IMR-90 (cell line): Measurements from ENCODE around the gene SCFD2. TPM values are rescaled to one million over a fixed set of nuclear protein-coding genes. Genes with fewer than 3 reads are reported as not detected.
A peak's percentile ranks its signal among the peaks of the same experiment; 100 is the strongest.

Experiments used
- ATAC-seq: fragments of 200-7000 bp; cut with Tn5 transposase; 2 replicates; pipeline ENCODE4 v1.9.1; 2020; ENCODE audit warnings: low read depth, mild to moderate bottlenecking, moderate library complexity
- BruUV-seq: library from RNA; stranded (reverse); fragments of 400-500 nt; replicated peaks from 2 replicates; lab custom pipeline; 2021; lab: Mats Ljungman, UMichigan
- CTCF ChIA-PET: fragments of 300-600 bp; formaldehyde crosslinking; extraction: SDS; loops from one replicate; lab custom pipeline; 2021; ENCODE audit warnings: antibody characterized with exemption; lab: Yijun Ruan, JAX
- POLR2A ChIA-PET: fragments of 300-600 bp; sonication (Branson Sonifier 250); formaldehyde crosslinking; loops from one replicate; lab custom pipeline; 2022; ENCODE audit warnings: antibody characterized with exemption; ENCODE audit not compliant: unreplicated experiment; lab: Charles Lee
- DNase-seq: peaks from one replicate; pipeline ENCODE4 v3.0.0; 2013
- H2AFZ ChIP-seq: replicated peaks from 2 replicates; pipeline ENCODE3; 2013; ENCODE audit warnings: low read length, mild to moderate bottlenecking; ENCODE audit not compliant: poor library complexity
- H2AK5ac ChIP-seq: 2 replicates; pipeline ENCODE4 v1.6.1; 2013; ENCODE audit warnings: low read depth, low read length, inconsistent platforms
- H2AK9ac ChIP-seq: replicated peaks from 2 replicates; pipeline ENCODE3; 2013; ENCODE audit warnings: mild to moderate bottlenecking, low read depth, low read length, moderate library complexity; ENCODE audit not compliant: poor library complexity
- H2BK120ac ChIP-seq: 2 replicates; pipeline ENCODE4 v1.6.1; 2013; ENCODE audit warnings: low read depth, low read length, inconsistent platforms
- H2BK15ac ChIP-seq: 3 replicates; pipeline ENCODE4 v1.6.1; 2013; ENCODE audit warnings: low read depth, low read length, inconsistent platforms
- H2BK20ac ChIP-seq: 2 replicates; pipeline ENCODE4 v1.6.1; 2013; ENCODE audit warnings: low read depth, mild to moderate bottlenecking, inconsistent platforms, low read length, moderate library complexity
- H2BK5ac ChIP-seq: 2 replicates; pipeline ENCODE4 v1.6.1; 2013; ENCODE audit warnings: mild to moderate bottlenecking, low read depth, low read length, inconsistent platforms; ENCODE audit not compliant: poor library complexity, severe bottlenecking
- H3K14ac ChIP-seq: replicated peaks from 2 replicates; pipeline ENCODE4 v1.6.1; 2013; ENCODE audit warnings: low read depth, low read length, inconsistent platforms
- H3K18ac ChIP-seq: 2 replicates; pipeline ENCODE4 v1.6.1; 2013; ENCODE audit warnings: low read depth, low read length, control low read depth
- H3K23ac ChIP-seq: 2 replicates; pipeline ENCODE4 v1.6.1; 2013; ENCODE audit warnings: low read depth, low read length, inconsistent platforms
- H3K27ac ChIP-seq: 2 replicates; pipeline ENCODE4 v1.5.1; 2013; ENCODE audit warnings: mild to moderate bottlenecking, control low read depth, low read length; ENCODE audit not compliant: insufficient read depth
- H3K27me3 ChIP-seq: 2 replicates; pipeline ENCODE4 v1.6.1; 2013; ENCODE audit warnings: low read length; ENCODE audit not compliant: control insufficient read depth, insufficient read depth
- H3K36me3 ChIP-seq: 2 replicates; pipeline ENCODE4 v1.6.1; 2013; ENCODE audit warnings: low read length, mixed read lengths; ENCODE audit not compliant: control insufficient read depth, insufficient read depth
- H3K4ac ChIP-seq: 2 replicates; pipeline ENCODE4 v1.6.1; 2013; ENCODE audit warnings: low read depth, low read length, inconsistent platforms
- H3K4me1 ChIP-seq: 2 replicates; pipeline ENCODE4 v1.6.1; 2013; ENCODE audit warnings: low read length, mixed read lengths; ENCODE audit not compliant: control insufficient read depth, insufficient read depth
- H3K4me2 ChIP-seq: 2 replicates; pipeline ENCODE4 v1.6.1; 2013; ENCODE audit warnings: low read depth, mild to moderate bottlenecking, control low read depth, low read length, moderate library complexity
- H3K4me3 ChIP-seq: 2 replicates; pipeline ENCODE4 v1.5.1; 2013; ENCODE audit warnings: low read depth, mild to moderate bottlenecking, control low read depth, low read length, moderate library complexity; ENCODE audit not compliant: insufficient read depth
- H3K56ac ChIP-seq: 2 replicates; pipeline ENCODE4 v1.6.1; 2013; ENCODE audit warnings: low read length, inconsistent platforms; ENCODE audit not compliant: insufficient read depth; ENCODE audit errors: extremely low read depth
- H3K79me1 ChIP-seq, 2 experiments: 2 replicates each; pipeline ENCODE4 v1.6.1; 2013; ENCODE audit warnings: low read length in 2 of 2, inconsistent platforms in 1 of 2, low read depth in 1 of 2
- H3K9ac ChIP-seq: 2 replicates; pipeline ENCODE4 v1.6.1; 2013; ENCODE audit warnings: low read depth, low read length, control low read depth
- H3K9me1 ChIP-seq: 2 replicates; pipeline ENCODE4 v1.6.1; 2013; ENCODE audit warnings: low read length, inconsistent platforms; ENCODE audit not compliant: insufficient read depth
- H3K9me3 ChIP-seq: 2 replicates; pipeline ENCODE4 v1.6.1; 2013; ENCODE audit warnings: low read length; ENCODE audit not compliant: control insufficient read depth, insufficient read depth
- H4K20me1 ChIP-seq: 2 replicates; pipeline ENCODE4 v1.6.1; 2013; ENCODE audit warnings: low read length, inconsistent platforms; ENCODE audit not compliant: insufficient read depth
- H4K5ac ChIP-seq: 2 replicates; pipeline ENCODE4 v1.6.1; 2013; ENCODE audit warnings: mild to moderate bottlenecking, low read depth, low read length, control low read depth
- H4K8ac ChIP-seq, 2 experiments: 2 replicates each; pipeline ENCODE4 v1.6.1; 2013; ENCODE audit warnings: low read depth in 2 of 2, low read length in 2 of 2, control low read depth in 1 of 2, inconsistent platforms in 1 of 2
- H4K91ac ChIP-seq: 2 replicates; pipeline ENCODE4 v1.6.1; 2013; ENCODE audit warnings: low read depth, low read length, inconsistent platforms; ENCODE audit not compliant: insufficient read depth
- CHD1 ChIP-seq: IDR thresholded peaks from 2 replicates; pipeline ENCODE4 v1.6.1; 2012; ENCODE audit warnings: low read depth, low read length, improper control_type of control experiment
- FOS ChIP-seq: fragments of 150-350 bp; IDR thresholded peaks from 2 replicates; pipeline ENCODE4 v1.6.1; 2016; ENCODE audit warnings: low read depth, low read length
- MXI1 ChIP-seq: IDR thresholded peaks from 2 replicates; pipeline ENCODE4 v1.6.1; 2012; ENCODE audit warnings: low read depth, mild to moderate bottlenecking, low read length, moderate library complexity, borderline replicate concordance
- NFE2L2 ChIP-seq: fragments of 150-350 bp; IDR thresholded peaks from 2 replicates; pipeline ENCODE4 v1.6.1; 2016; ENCODE audit warnings: low read depth, mild to moderate bottlenecking, low read length
- RCOR1 ChIP-seq: IDR thresholded peaks from 2 replicates; pipeline ENCODE4 v1.6.1; 2012; ENCODE audit warnings: mild to moderate bottlenecking, low read length, improper control_type of control experiment; ENCODE audit not compliant: insufficient replicate concordance
- RFX5 ChIP-seq: IDR thresholded peaks from 2 replicates; pipeline ENCODE4 v1.8.0; 2012; ENCODE audit warnings: low read depth, mild to moderate bottlenecking, low read length, moderate library complexity
- SMC3 ChIP-seq: fragments of 150-350 bp; IDR thresholded peaks from 2 replicates; pipeline ENCODE4 v1.6.1; 2016; ENCODE audit warnings: low read depth, mild to moderate bottlenecking, antibody characterized with exemption, low read length, moderate library complexity
- WGBS, 2 experiments: methylation state at CpG; one replicate each; pipeline versions ENCODE4 v1.1.5 to v1.1.7; 2013; ENCODE audit warnings: missing lambda C conversion rate in 2 of 2; ENCODE audit not compliant: insufficient read length in 1 of 2; ENCODE audit errors: extremely low coverage in 2 of 2; 5-methylcytosine and 5-hydroxymethylcytosine counted together
- dilution Hi-C: fragments of 300-500 bp; cut with HindIII; formaldehyde crosslinking; loops from one replicate; pipeline ENCODE4 v1.14.3; 2018; ENCODE audit warnings: low sequenced_read_pairs; ENCODE audit not compliant: unreplicated experiment
- in situ Hi-C: fragments of 300-500 bp; cut with MboI; formaldehyde crosslinking; loops from 3 replicates; pipeline ENCODE4 v1.14.3; 2019; ENCODE audit warnings: low sequenced_read_pairs, inconsistent platforms, mixed read lengths
- intact Hi-C: fragments of 100-400 bp; cut with micrococcal nuclease; formaldehyde crosslinking; loops from 2 replicates; pipeline ENCODE4 v1.10.0; 2022
- polyA plus RNA-seq, 3 experiments: library from polyadenylated mRNA; depleted of rRNA; stranded (reverse); fragments of >200 nt; gene quantifications; 2 replicates each; pipeline ENCODE4 v1.2.3, GENCODE V29; 2012; ENCODE audit warnings: low replicate concordance in 1 of 3
- total RNA-seq: library from RNA; depleted of rRNA; stranded (reverse); fragments of >200 nt; gene quantifications from 2 replicates; pipeline ENCODE4 v1.2.3, GENCODE V29; 2012
- TF ChIP-seq, protein P1 (sequence below): fragments of 150-350 bp; IDR thresholded peaks from 2 replicates; pipeline ENCODE4 v1.6.1; 2016; ENCODE audit warnings: low read depth, mild to moderate bottlenecking, low read length, moderate library complexity, borderline replicate concordance

Gene SCFD2
- total and polyA plus RNA-seq, 2 of the 4 experiments (the other 2 are of a cell fraction) = 18.9 to 62.4 TPM

DNA sequence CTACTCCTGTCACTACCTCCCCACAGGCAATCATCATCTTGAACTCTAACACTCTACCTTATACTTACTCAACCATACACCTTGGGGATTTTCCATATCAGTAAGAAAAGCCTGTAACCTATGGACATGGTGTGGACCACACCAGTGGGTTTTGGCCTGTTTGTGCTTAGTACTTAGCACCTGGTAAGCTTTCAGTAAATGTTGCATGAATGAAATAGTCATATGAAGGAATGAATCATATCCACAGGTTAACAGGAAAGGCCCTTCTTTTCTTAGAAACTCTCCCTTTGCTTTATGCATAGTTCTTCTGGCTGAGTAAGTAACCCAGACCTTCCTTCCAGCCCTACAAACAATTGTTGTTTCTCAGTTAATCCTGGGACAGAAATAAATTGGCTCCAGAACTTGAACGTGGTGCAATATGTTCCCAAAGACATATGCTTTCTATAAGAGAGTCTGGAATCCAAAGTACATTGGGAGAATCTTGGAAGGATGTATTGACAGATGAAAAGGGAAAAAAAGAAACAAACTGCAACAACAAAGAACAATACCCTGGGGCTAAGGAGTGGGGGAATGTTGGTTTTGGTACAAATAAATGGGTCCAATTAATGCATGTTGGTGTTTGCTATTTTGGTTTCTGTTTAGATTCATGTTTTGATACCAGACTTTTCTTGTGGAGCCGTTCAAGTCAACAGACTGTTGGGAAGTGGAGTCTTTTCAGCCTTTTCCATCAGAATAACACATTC, 475.9 kb downstream of the SCFD2 start:
- Histone ChIP-seq H4K8ac (no peak overlapping the region), H3K4ac (no peak overlapping the region), H4K5ac (no peak overlapping the region), H3K27me3 (no peaks in the 10 kb centered on the region), H2BK5ac (no peak overlapping the region), H2BK120ac (no peak overlapping the region), H3K27ac (no peak overlapping the region), H2BK15ac (no peak overlapping the region), H2AFZ (no peak overlapping the region), H3K9me3 (peaks cover 2% of the 10 kb centered on the region; the same call in 1 of the 2 replicates), H3K4me3 (no peak overlapping the region), H3K9ac (no peak overlapping the region), H3K4me2 (no peak overlapping the region), H4K91ac (no peak overlapping the region), H2BK20ac (peak overlapping the region; percentile 16; the same call in 1 of the 2 replicates), H2AK5ac (no peak overlapping the region), H3K4me1 (peaks cover 21% of the 10 kb centered on the region), H4K20me1 (peaks cover 5% of the 10 kb centered on the region; the same call in 1 of the 2 replicates), H3K79me1 (0 out of 4 replicates have a peak, but pooled peaks cover 0 to 3% of the 10 kb centered on the region in 2 experiments), H3K9me1 (peaks cover 18% of the 10 kb centered on the region), H3K56ac (no peak overlapping the region), H3K18ac (no peak overlapping the region), H3K36me3 (no peaks in the 10 kb centered on the region), H3K23ac (no peak overlapping the region), H2AK9ac (no peak overlapping the region), H3K14ac (no peak overlapping the region)
- POLR2A ChIA-PET = no interaction called here
- no TSS peak for BruUV-seq
- in situ Hi-C loops = no loop called here
- no peak for DNase-seq
- TF ChIP-seq RCOR1 (no peak), CHD1 (no peak), SMC3 (no peak), RFX5 (no peak), FOS (no peak), NFE2L2 (no peak), MXI1 (no peak)
- TF ChIP-seq, protein P1, sequence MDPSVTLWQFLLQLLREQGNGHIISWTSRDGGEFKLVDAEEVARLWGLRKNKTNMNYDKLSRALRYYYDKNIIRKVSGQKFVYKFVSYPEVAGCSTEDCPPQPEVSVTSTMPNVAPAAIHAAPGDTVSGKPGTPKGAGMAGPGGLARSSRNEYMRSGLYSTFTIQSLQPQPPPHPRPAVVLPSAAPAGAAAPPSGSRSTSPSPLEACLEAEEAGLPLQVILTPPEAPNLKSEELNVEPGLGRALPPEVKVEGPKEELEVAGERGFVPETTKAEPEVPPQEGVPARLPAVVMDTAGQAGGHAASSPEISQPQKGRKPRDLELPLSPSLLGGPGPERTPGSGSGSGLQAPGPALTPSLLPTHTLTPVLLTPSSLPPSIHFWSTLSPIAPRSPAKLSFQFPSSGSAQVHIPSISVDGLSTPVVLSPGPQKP = no peak
- intact Hi-C loops = loop anchor here (5.0 kb wide), 1 partner anchor 67 kb away; no protein-coding TSS in a partner anchor
- no peak for ATAC-seq
- CTCF ChIA-PET = no interaction called here
- dilution Hi-C loops = no loop called here
- WGBS, 2 experiments = no CpG with 5 or more reads among the region's 2 CpGs
